HG02981 (cell line): ENCODE data around the gene PROSER2.

Experiments used
- ATAC-seq: cut with Tn5 transposase; IDR thresholded peaks from one replicate; pipeline ENCODE4 v1.9.1; 2021; ENCODE audit warnings: mild to moderate bottlenecking, moderate library complexity; ENCODE audit not compliant: unreplicated experiment

Gene PROSER2

GRCh38 chr10:11866199-11866925 lies 43.2 kb downstream of the PROSER2 start:
- ATAC-seq, result no peak

GRCh38 chr10:11869219-11869618 lies 46.1 kb downstream of the PROSER2 start:
- ATAC-seq, result no peak

- ATAC-seq, result no peak
Observed at GRCh38 chr10:11869743-11870460, 46.7 kb downstream of the PROSER2 start.

GRCh38 chr10:11870461-11870780 lies 47.3 kb downstream of the PROSER2 start:
- ATAC-seq, result no peak

- no peak for ATAC-seq
Observed at GRCh38 chr10:11870900-11871400, 47.8 kb downstream of the PROSER2 start.

GRCh38 chr10:11871466-11871865 lies 48.3 kb downstream of the PROSER2 start:
- ATAC-seq, result no peak

GRCh38 chr10:11874568-11875493 lies 51.7 kb downstream of the PROSER2 start:
- ATAC-seq, result no peak

GRCh38 chr10:11875494-11876281 lies 52.5 kb downstream of the PROSER2 start:
- ATAC-seq, result no peak

- ATAC-seq, result no peak
Observed at GRCh38 chr10:11876324-11876723, 53.2 kb downstream of the PROSER2 start.

GRCh38 chr10:11876805-11877590 lies 53.8 kb downstream of the PROSER2 start:
- ATAC-seq, result no peak

- ATAC-seq, result no peak
Observed at GRCh38 chr10:11877591-11877905, 54.4 kb downstream of the PROSER2 start.

- ATAC-seq, result no peak
Observed at GRCh38 chr10:11878776-11879175, 55.6 kb downstream of the PROSER2 start.

GRCh38 chr10:11879387-11880094 lies 56.4 kb downstream of the PROSER2 start:
- ATAC-seq, result no peak

- ATAC-seq, result no peak
Observed at GRCh38 chr10:11880151-11881029, 57.2 kb downstream of the PROSER2 start.

- ATAC-seq, result no peak
Observed at GRCh38 chr10:11881030-11881476, 57.9 kb downstream of the PROSER2 start.

GRCh38 chr10:11881477-11882417 lies 58.6 kb downstream of the PROSER2 start:
- ATAC-seq, result no peak
